NCI-H2196 (cell line): ENCODE measurements around the gene LRRC36.
A peak's percentile ranks its signal among the peaks of the same experiment; 100 is the strongest.
"Not testable (repeated sequence)": the region's sequence is repeated elsewhere in the genome, so short reads cannot be mapped to it uniquely, and the experiment has no call there.

ENCODE experiments used
- DNase-seq: peaks from one replicate; lab custom pipeline; 2025; ENCODE audit not compliant: unreplicated experiment; lab: John Stamatoyannopoulos, UW

LRRC36 gene

GRCh38 chr16:67339453-67339852, 12.8 kb downstream of the LRRC36 start:
- no peak for DNase-seq

DNA sequence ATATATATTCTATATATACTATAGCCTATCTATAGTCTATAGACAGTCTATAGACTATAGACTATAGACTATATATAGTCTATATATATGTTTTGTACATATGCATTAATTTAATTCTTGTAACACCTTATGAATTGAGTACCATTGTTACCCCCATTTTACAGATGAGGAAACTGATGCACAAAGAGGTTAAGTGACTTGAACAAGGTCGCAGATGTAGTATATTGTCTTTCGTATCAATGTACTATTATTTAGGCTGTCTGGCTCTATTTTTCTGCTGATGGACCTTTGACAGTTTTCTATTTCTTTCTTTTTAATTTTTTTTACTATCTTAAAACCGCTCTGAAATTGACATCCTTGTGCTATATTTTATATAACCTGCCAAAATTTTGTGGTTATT, 14.6 kb downstream of the LRRC36 start:
- no peak for DNase-seq

GRCh38 chr16:67342616-67343015, 16.0 kb downstream of the LRRC36 start:
- no peak for DNase-seq

- no peak for DNase-seq
Observed at GRCh38 chr16:67345401-67345800, 18.8 kb downstream of the LRRC36 start.

DNA sequence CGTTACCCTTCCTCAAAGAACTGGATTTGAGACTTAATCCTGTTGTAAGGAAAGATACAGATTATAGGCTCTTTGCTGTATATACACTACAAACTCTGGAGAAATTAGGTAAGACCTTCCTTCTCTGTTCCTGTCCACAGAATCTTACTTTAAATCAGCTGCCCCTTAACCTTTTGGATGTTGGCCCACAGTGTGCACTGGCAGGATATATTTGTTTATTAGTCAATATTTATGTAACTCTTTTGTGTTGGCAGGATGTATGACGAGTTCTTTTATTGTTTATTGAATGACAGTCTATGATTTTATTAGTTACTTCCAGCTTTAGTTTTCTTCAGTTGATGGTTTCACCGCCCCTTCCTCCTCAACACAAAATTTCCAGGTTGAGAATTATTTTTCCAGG, 19.7 kb downstream of the LRRC36 start:
- no peak for DNase-seq

DNA sequence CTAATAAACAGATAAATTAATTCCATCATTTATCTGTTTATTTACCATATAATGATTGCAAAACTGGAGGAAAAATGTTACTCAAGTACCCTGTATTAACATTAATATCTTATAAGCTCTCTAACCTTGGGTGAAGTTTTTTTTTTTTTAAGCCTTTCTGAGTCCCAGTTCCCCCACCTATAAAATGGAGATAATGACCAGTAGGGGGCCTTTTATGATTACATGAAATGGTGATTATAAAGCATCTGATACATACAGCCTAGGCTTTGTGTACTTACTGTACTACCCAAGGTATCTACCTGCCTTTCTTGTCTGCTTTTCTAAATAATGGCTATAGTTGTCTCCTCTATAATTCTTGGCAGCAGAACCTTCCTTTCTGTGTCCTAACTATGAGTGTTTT, 22.6 kb downstream of the LRRC36 start:
- DNase-seq = no peak

- DNase-seq = no peak
Observed at GRCh38 chr16:67350324-67350723, 23.7 kb downstream of the LRRC36 start.

DNA sequence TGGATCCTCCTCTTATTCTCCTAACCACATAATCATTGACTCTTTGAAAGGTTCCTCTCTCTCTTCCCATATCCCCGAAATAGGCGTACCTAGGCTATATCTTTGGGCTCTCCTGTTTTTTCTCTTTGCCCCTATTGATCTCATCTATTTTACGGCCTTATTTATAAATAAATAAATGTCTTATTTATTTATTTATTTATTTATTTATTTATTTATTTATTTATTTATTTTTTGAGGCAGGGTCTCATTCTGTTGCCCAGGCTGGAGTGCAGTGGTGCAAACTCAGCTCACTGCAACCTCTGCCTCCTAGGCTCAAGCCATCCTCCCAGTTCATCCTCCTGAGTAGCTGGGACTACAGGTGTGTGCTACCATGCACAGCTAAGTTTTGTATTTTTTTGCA, 25.8 kb downstream of the LRRC36 start:
- not testable (repeated sequence) for DNase-seq

GRCh38 chr16:67356396-67356795, 29.8 kb downstream of the LRRC36 start:
- DNase-seq = no peak

GRCh38 chr16:67357561-67357960, 30.9 kb downstream of the LRRC36 start:
- peak; percentile 14 for DNase-seq

DNA sequence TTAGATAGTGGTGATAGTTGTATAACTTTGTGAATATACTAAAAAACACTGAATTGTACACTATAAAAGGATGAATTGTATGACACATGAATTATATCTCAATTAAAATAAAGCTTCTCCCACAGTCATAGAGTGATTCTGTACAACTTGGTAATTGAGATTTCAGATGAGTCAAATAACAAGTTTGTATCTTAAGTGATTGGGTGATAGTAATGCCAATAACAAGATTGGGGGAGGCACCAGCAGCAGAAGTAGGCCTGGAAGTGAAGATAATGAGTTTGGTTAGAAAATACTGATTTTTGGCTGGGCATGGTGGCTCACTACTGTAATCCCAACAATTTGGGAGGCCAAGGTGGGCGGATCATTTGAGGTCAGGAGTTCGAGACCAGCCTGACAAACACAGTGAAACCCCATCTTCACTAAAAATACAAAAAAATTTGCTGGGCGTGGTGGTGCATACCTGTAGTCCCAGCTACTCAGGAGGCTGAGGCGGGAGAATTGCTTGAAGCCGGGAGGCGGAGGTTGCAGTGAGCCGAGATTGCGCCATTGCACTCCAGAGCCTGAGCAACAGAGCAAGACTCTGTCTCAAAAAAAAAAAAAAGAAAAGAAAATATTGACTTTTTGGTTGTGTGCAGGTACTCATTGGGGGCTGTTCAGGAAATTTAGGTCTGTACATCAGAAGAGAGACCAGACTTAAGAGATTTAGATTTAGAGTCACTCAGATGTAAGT, 33.1 kb downstream of the LRRC36 start:
- not testable (repeated sequence) for DNase-seq

GRCh38 chr16:67361038-67361437, 34.4 kb downstream of the LRRC36 start:
- DNase-seq = no peak

DNA sequence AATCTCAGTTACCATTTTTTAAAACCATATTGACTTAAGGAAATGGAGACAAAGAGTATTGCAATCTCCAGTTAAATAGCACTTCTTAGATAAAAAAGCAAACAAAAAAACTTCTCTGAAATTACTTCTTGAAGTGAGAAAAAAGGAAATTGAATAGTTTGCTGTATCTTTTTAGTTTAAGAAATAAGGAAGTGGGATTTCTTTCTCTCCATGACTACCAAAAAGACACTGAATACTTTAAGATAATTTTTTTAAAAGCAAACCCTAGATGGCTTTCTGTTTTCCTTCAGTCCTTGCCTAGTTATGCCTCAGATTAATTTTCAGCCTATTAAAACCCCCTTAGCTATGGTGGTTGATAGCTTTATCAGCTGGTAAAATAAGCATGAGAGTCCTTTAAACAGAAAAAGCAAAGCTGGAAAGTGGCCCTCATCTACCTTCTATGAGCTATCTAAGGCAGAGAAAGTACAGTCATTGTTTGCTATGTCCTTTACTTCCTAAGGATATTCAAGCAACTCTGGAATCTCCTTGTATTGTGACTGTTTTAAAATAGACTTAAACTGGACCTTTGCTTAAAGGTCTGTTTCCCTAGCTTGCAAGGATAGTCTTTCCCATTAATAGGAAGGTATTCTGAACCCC, 38.1 kb downstream of the LRRC36 start:
- no peak for DNase-seq

GRCh38 chr16:67370661-67371060, 44.0 kb downstream of the LRRC36 start:
- DNase-seq = no peak

GRCh38 chr16:67372664-67373063, 46.0 kb downstream of the LRRC36 start:
- DNase-seq = no peak

DNA sequence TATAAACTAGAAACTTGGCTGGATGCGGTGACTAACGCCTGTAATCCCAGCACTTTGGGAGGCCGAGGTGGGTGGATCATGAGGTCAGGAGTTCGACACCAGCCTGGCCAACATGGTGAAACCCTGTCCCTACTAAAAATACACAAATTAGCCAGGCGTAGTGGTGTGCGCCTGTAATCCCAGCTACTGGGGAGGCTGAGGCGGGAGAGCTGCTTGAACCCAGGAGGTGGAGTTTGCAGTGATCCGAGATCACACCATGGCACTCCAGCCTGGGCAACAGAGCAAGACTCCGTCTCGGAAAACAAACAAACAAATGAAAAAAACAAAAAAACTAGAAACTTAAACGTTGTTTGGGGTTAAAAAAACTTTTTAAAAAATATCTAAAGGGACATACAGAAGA, 49.4 kb downstream of the LRRC36 start:
- not testable (repeated sequence) for DNase-seq

- no peak for DNase-seq
Observed at GRCh38 chr16:67378642-67379041, 52.0 kb downstream of the LRRC36 start.

- no peak for DNase-seq
Observed at GRCh38 chr16:67383284-67383683, 56.7 kb downstream of the LRRC36 start.

DNA sequence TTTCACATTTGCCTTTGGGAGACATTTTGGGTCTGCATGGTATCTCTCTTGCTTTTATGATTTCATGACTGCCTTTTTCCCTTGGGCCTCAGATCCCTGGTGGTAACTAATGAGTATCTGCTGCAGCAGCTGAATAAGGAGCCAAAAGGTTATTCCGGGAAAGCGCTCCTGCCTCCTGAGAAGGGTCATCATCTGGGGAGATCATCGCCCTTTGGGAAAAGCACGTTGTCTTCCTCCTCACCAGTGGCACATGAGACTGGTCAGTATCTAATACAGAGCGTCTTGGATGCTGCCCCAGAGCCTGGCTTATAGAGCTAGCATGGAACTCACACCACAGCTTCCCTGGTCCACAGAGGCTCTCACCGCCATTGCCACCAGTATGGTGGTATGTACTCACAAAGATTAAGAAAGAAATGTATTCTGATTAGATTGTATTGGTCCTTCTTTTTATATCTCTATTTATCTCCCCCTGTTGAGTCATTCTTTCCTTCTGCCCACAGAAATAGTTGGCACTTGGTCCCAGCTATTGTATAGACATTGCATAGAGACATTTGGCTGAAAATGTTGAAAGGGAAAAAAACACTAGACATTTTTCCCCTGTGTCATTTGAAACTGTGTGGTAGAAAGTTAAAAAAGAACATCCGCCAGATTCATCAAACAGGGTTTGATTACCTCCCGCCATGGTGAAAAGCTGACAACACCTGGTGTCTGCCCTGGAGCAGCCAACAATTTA, 58.3 kb downstream of the LRRC36 start:
- DNase-seq = no peak

GRCh38 chr16:67386861-67387455, 60.3 kb downstream of the LRRC36 start:
- DNase-seq = no peak

- DNase-seq = no peak
Observed at GRCh38 chr16:67387479-67388079, 61.0 kb downstream of the LRRC36 start.
